ENCODE results near the gene BRD1. TPM values are rescaled to one million over a fixed set of nuclear protein-coding genes. Genes with fewer than 3 reads are reported as not detected.

BRD1 gene
- total RNA-seq, 1 donor from 2014 or later: 34.3 TPM

DNA sequence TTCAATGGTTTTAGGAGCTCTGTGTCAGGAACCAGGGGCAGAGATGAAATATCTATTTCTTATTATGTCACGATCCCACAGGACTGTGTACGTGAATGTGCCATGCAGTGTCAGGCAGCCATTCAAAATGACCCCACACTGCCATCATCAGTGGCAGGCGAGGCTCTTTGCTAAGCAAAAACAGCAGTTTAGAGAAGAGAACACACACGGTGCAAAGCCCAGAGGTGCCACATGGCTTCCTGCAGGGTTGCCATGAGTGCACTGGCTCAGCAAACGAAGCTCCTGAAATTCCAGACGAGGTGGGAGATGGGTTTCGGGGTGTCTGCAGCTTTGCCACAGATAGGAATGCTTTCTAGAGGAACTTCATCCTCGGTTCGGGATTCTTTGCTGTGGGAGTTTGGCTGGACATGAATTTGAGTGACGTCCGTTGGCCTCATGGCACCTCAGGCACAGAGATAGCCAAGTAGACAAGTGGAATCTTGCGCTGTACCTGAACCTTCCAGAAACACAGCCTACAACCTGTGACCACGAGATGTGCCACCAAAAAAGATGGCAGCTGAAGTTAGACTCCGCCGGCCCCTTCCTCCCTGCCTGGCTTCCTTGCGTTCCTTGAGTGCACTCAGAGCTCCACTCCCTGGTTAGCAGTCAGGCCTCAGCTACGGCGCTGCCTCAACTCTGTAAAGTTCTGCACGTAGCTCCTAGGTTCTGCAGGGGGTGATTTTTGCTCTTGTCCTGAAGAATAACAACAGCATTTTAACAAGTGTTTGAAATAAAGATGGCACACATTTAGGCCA, 18.2 kb upstream of the BRD1 start:
- no peak overlapping the region for H3K4me3 Mint-ChIP-seq (ENCODE audit: unreplicated experiment)
- TF ChIP-seq, protein P1, sequence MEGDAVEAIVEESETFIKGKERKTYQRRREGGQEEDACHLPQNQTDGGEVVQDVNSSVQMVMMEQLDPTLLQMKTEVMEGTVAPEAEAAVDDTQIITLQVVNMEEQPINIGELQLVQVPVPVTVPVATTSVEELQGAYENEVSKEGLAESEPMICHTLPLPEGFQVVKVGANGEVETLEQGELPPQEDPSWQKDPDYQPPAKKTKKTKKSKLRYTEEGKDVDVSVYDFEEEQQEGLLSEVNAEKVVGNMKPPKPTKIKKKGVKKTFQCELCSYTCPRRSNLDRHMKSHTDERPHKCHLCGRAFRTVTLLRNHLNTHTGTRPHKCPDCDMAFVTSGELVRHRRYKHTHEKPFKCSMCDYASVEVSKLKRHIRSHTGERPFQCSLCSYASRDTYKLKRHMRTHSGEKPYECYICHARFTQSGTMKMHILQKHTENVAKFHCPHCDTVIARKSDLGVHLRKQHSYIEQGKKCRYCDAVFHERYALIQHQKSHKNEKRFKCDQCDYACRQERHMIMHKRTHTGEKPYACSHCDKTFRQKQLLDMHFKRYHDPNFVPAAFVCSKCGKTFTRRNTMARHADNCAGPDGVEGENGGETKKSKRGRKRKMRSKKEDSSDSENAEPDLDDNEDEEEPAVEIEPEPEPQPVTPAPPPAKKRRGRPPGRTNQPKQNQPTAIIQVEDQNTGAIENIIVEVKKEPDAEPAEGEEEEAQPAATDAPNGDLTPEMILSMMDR (IDR thresholded peaks at IDR 0.05): no peak
- peaks cover 5% of the 10 kb centered on the region for H3K4me1 Mint-ChIP-seq (ENCODE audit: unreplicated experiment)
- no peak overlapping the region for H3K27ac Mint-ChIP-seq (ENCODE audit: unreplicated experiment)
- peaks cover 58% of the 10 kb centered on the region for H3K27me3 Mint-ChIP-seq (ENCODE audit: unreplicated experiment)
- H3K36me3 Mint-ChIP-seq (ENCODE audit: unreplicated experiment): no peaks in the 10 kb centered on the region
- no peak for DNase-seq (ENCODE audit: extremely low spot score, unreplicated experiment)
- H3K9me3 Mint-ChIP-seq (ENCODE audit: unreplicated experiment): no peaks in the 10 kb centered on the region

DNA sequence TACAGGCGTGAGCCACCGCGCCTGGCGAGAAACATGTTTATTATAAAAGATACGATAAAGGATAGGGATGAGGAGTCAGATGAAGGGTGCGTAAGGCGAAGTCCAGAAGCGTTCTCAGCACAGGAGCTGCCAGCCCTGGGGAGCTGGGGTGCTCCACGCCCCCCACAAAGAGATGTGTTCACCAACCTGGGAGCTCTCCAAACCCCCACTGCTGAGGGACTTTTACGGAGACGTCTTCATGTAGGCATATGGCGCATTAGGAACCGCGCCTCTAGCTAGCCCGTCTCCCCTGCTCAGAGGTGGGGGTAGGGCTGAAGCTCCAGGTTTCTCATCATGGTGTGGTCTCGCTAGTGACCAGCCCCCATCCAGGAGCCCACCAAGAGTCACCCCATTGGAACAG, 17.6 kb upstream of the BRD1 start:
- Mint-ChIP-seq H3K4me3 (ENCODE audit: unreplicated experiment) (no peak overlapping the region), H3K27ac (ENCODE audit: unreplicated experiment) (no peak overlapping the region), H3K4me1 (ENCODE audit: unreplicated experiment) (peaks cover 5% of the 10 kb centered on the region), H3K36me3 (ENCODE audit: unreplicated experiment) (no peaks in the 10 kb centered on the region), H3K27me3 (ENCODE audit: unreplicated experiment) (peaks cover 53% of the 10 kb centered on the region), H3K9me3 (ENCODE audit: unreplicated experiment) (no peaks in the 10 kb centered on the region)
- TF ChIP-seq, protein P1 (IDR thresholded peaks at IDR 0.05): no peak
- no peak for DNase-seq (ENCODE audit: extremely low spot score, unreplicated experiment)

DNA sequence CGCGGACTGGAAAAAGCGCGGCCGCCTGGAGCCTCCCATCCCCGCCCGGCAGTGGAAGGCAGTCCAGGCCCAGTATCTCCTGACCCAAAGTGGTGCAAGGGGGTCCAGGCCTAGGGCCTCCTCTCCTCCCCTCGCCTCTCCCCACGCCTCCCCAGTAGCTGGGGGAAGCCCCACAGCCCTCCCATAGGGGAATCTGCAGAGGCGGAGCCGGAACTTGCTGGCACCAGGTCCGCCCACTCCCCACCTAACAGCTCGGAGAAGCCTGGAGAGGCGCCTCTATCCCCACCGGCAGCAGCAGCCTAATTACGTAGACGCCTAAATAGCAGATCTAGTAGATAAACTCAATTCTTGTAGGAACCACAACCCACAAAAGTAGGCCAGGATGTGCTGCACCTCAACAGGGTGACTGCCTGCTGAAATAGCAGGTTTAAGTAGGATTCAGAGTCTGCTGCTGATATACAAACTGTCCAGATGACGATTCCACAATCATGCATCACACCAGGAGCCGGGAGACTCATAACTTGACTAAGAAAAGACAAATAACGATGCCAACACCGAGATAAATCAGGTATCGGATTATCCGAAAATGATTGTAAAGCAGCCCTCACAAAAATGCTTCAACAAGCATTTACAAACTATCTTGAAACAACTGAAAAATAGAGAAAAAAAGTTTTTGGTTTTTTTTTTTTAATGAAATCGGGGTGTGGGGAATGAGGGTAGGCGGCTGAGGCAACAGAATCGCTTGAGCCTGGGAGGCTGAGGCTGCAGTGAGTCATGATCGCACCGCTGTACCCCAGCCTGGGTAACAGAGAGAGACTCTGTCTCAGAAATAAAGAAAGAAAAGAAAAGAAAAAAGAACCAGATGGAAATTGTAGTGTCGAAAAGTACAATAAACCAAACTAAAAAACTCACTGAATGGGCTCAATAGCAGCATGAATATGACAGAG, 11.4 kb upstream of the BRD1 start:
- no peak overlapping the region for H3K4me3 Mint-ChIP-seq (ENCODE audit: unreplicated experiment)
- DNase-seq (ENCODE audit: extremely low spot score, unreplicated experiment): no peak
- H3K4me1 Mint-ChIP-seq (ENCODE audit: unreplicated experiment): no peaks in the 10 kb centered on the region
- no peaks in the 10 kb centered on the region for H3K36me3 Mint-ChIP-seq (ENCODE audit: unreplicated experiment)
- H3K27me3 Mint-ChIP-seq (ENCODE audit: unreplicated experiment): peaks cover 15% of the 10 kb centered on the region
- no peaks in the 10 kb centered on the region for H3K9me3 Mint-ChIP-seq (ENCODE audit: unreplicated experiment)
- no peak overlapping the region for H3K27ac Mint-ChIP-seq (ENCODE audit: unreplicated experiment)
- TF ChIP-seq, protein P1 (IDR thresholded peaks at IDR 0.05): no peak

DNA sequence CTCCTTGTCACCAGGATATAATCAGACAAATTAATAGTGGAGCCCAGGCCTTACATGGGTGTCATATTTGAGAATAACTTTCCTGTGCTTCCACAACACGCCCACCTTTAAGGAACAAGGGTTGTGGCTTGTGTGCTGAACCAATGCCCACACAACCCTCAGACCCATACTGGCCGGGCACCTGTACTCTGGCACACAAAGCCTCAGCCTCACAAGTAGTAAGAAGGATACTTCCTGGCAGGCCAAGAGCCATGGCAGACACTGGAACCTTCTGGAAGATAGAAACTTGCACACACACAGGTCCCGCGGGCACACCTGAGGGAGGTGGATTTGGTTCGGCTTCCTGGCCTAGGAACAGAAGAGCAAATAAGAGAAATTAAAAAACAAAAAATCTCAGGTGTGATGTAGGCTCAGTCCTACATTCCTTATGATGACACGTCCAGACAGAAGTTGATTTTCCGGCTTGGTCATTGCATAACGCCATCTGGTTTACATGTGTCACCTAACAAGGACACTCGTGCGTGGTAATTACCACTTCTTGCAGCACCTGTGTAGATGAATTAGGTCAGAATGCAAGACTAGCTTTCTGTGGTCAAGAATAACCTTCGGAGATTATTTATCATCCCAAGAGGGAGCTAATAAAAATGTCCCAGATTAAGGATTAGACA, 5.8 kb upstream of the BRD1 start:
- Mint-ChIP-seq H3K4me3 (ENCODE audit: unreplicated experiment) (no peak overlapping the region), H3K9me3 (ENCODE audit: unreplicated experiment) (peaks cover 12% of the 10 kb centered on the region), H3K4me1 (ENCODE audit: unreplicated experiment) (no peaks in the 10 kb centered on the region), H3K36me3 (ENCODE audit: unreplicated experiment) (peaks cover 7% of the 10 kb centered on the region), H3K27me3 (ENCODE audit: unreplicated experiment) (peaks cover 25% of the 10 kb centered on the region), H3K27ac (ENCODE audit: unreplicated experiment) (no peak overlapping the region)
- DNase-seq (ENCODE audit: extremely low spot score, unreplicated experiment): no peak
- TF ChIP-seq, protein P1 (IDR thresholded peaks at IDR 0.05): no peak

All from osteocyte (in vitro differentiated cells).